Measurements from ENCODE around the gene TEX51.

DNA sequence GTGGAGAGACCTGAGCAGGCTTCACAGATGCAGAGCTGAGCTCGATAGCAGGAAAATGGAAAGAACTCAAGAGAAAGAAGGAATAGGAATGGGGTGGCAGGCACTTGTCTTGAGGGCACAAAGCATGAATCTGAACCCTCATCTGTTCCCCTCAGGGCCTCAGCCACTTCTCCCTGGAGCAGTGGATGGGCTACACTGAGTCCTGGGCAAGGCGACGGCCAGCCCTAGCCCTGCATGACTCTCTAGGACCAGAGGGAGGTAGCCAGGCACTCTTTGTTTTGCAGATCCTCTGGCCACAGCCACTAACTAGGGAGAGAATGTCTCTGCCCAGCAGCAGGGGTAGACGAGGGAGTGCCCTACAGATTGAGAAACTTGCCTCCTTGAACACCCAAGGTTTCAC, 3.4 kb upstream of the TEX51 start:
- TF ChIP-seq, protein P1, sequence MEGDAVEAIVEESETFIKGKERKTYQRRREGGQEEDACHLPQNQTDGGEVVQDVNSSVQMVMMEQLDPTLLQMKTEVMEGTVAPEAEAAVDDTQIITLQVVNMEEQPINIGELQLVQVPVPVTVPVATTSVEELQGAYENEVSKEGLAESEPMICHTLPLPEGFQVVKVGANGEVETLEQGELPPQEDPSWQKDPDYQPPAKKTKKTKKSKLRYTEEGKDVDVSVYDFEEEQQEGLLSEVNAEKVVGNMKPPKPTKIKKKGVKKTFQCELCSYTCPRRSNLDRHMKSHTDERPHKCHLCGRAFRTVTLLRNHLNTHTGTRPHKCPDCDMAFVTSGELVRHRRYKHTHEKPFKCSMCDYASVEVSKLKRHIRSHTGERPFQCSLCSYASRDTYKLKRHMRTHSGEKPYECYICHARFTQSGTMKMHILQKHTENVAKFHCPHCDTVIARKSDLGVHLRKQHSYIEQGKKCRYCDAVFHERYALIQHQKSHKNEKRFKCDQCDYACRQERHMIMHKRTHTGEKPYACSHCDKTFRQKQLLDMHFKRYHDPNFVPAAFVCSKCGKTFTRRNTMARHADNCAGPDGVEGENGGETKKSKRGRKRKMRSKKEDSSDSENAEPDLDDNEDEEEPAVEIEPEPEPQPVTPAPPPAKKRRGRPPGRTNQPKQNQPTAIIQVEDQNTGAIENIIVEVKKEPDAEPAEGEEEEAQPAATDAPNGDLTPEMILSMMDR (conservative IDR thresholded peaks at IDR 0.05 in 1 of 2, IDR thresholded peaks at IDR 0.05 in 1 of 2; ENCODE audit: low read depth in 1 of 2, low read length in 2 of 2), result no peak
- TF ChIP-seq EZH2 (IDR thresholded peaks at IDR 0.05; ENCODE audit: low read length, missing control alignments), result no peak
